MCF 10A (cell line): ENCODE data around the gene SUSD5. TPM values are rescaled to one million over a fixed set of nuclear protein-coding genes. Genes with fewer than 3 reads are reported as not detected.

Experiments
- BruUV-seq: library from RNA; stranded (reverse); fragments of 400-500 nt; replicated peaks from 2 replicates; lab custom pipeline; 2021; lab: Mats Ljungman, UMichigan
- CTCF ChIA-PET: fragments of 300-600 bp; sonication (Branson Sonifier 250); formaldehyde crosslinking; extraction: SDS; loops from one replicate; lab custom pipeline; 2021; ENCODE audit warnings: antibody characterized with exemption, inconsistent platforms; lab: Yijun Ruan, JAX
- POLR2A ChIA-PET: fragments of 300-600, 350-650 bp; sonication (Branson Sonifier 250); formaldehyde crosslinking; extraction: SDS; loops from one replicate; lab custom pipeline; 2020; ENCODE audit warnings: antibody characterized with exemption, inconsistent platforms; lab: Yijun Ruan, JAX
- DNase-seq: peaks from one replicate; pipeline ENCODE4 v3.0.0-alpha.2; 2018; ENCODE audit not compliant: unreplicated experiment
- H3K27ac Mint-ChIP-seq: one replicate; pipeline ENCODE4 v1.8.0; 2022; ENCODE audit warnings: mild to moderate bottlenecking, low read depth, mixed read lengths; ENCODE audit not compliant: unreplicated experiment
- H3K27me3 Mint-ChIP-seq: one replicate; pipeline ENCODE4 v1.8.0; 2022; ENCODE audit warnings: mixed read lengths; ENCODE audit not compliant: insufficient read depth, unreplicated experiment
- H3K36me3 Mint-ChIP-seq: one replicate; pipeline ENCODE4 v1.8.0; 2022; ENCODE audit warnings: mild to moderate bottlenecking, moderate library complexity, mixed read lengths; ENCODE audit not compliant: insufficient read depth, unreplicated experiment
- H3K4me1 Mint-ChIP-seq: one replicate; pipeline ENCODE4 v1.8.0; 2022; ENCODE audit warnings: mixed read lengths; ENCODE audit not compliant: insufficient read depth, unreplicated experiment
- H3K4me3 Mint-ChIP-seq: one replicate; pipeline ENCODE4 v1.8.0; 2022; ENCODE audit warnings: mild to moderate bottlenecking, moderate library complexity, mixed read lengths; ENCODE audit not compliant: unreplicated experiment
- H3K9me3 Mint-ChIP-seq: one replicate; pipeline ENCODE4 v1.8.0; 2022; ENCODE audit warnings: mixed read lengths; ENCODE audit not compliant: unreplicated experiment
- CTCF ChIP-seq: fragments of 200-600 bp; IDR thresholded peaks from one replicate; pipeline ENCODE4 v1.8.0; 2022; ENCODE audit warnings: antibody characterized with exemption, mild to moderate bottlenecking; ENCODE audit not compliant: unreplicated experiment
- intact Hi-C: fragments of 100-400 bp; cut with micrococcal nuclease; formaldehyde crosslinking; loops from 2 replicates; pipeline ENCODE4 v1.14.1; 2022
- total RNA-seq: library from RNA; stranded (reverse); gene quantifications from 2 replicates; pipeline ENCODE4 v1.2.3, GENCODE V29; 2022

Gene SUSD5
- total RNA-seq, 1 experiment from 2014 or later = 3.4 TPM

GRCh38 chr3:33117461-33117860 is 101.1 kb downstream of the SUSD5 start:
- Mint-ChIP-seq H3K27ac (peak overlapping the region; percentile 6), H3K4me1 (peaks cover 38% of the 10 kb centered on the region), H3K9me3 (no peaks in the 10 kb centered on the region), H3K27me3 (no peaks in the 10 kb centered on the region), H3K4me3 (no peak overlapping the region), H3K36me3 (peaks cover 44% of the 10 kb centered on the region)
- TF ChIP-seq CTCF = no peak
- intact Hi-C loops = no loop called here
- BruUV-seq = no TSS peak
- ChIA-PET CTCF (interaction anchor here (1.4 to 3.9 kb wide), 2 partner anchors 14 to 43 kb away, joined by 3 to 20 read pairs; no protein-coding TSS in a partner anchor), POLR2A (interaction anchor here (0.7 to 3.1 kb wide), 2 partner anchors 14 to 241 kb away, joined by 3 to 13 read pairs; no protein-coding TSS in a partner anchor)
- DNase-seq = no peak

GRCh38 chr3:33115024-33115768 is 103.4 kb downstream of the SUSD5 start:
- intact Hi-C loops = loop anchor here (2.0 kb wide), 1 partner anchor 18 kb away; the partner anchor contains the start of genes GLB1 and TMPPE
- ChIA-PET CTCF (interaction anchor here (0.6 to 3.9 kb wide), 8 partner anchors 14 to 379 kb away, joined by 3 to 20 read pairs (median 4); no protein-coding TSS in a partner anchor), POLR2A (interaction anchor here (0.8 to 4.3 kb wide), 13 partner anchors 10 to 323 kb away, joined by 3 to 31 read pairs (median 4); partner anchors contain the start of genes FBXL2, GLB1 and TMPPE)
- Mint-ChIP-seq H3K4me3 (peak overlapping the region; percentile 83), H3K9me3 (no peaks in the 10 kb centered on the region), H3K36me3 (peaks cover 22% of the 10 kb centered on the region), H3K4me1 (peaks cover 38% of the 10 kb centered on the region), H3K27me3 (no peaks in the 10 kb centered on the region), H3K27ac (peak overlapping the region; percentile 79)
- DNase-seq = peak; percentile 91
- TSS peak; percentile 54 for BruUV-seq
- no peak for TF ChIP-seq CTCF

- ChIA-PET POLR2A (interaction anchor here (0.8 to 4.3 kb wide), 11 partner anchors 15 to 324 kb away, joined by 3 to 31 read pairs (median 4); partner anchors contain the start of genes FBXL2, GLB1 and TMPPE), CTCF (interaction anchor here (1.4 to 3.9 kb wide), 4 partner anchors 15 to 258 kb away, joined by 4 to 20 read pairs (median 11); no protein-coding TSS in a partner anchor)
- Mint-ChIP-seq H3K4me1 (peaks cover 36% of the 10 kb centered on the region), H3K27ac (peak overlapping the region; percentile 79), H3K27me3 (no peaks in the 10 kb centered on the region), H3K4me3 (peak overlapping the region; percentile 83), H3K36me3 (peaks cover 16% of the 10 kb centered on the region), H3K9me3 (no peaks in the 10 kb centered on the region)
- no peak for DNase-seq
- intact Hi-C loops = loop anchor here (2.0 kb wide), 1 partner anchor 18 kb away; the partner anchor contains the start of genes GLB1 and TMPPE
- TF ChIP-seq CTCF = no peak
- no TSS peak for BruUV-seq
These were observed 104.0 kb downstream of the SUSD5 start for GRCh38 chr3:33114622-33115023.
